ENCODE results near the gene HMCN2.

HMCN2 gene

GRCh38 chr9:130429831-130430230 lies 164.3 kb downstream of the HMCN2 start:
- no peak for TF ChIP-seq ZFX (IDR thresholded peaks at IDR 0.05)
- TF ChIP-seq CTCF (conservative IDR thresholded peaks at IDR 0.05) = no peak
- no peak overlapping the region for H3K27ac ChIP-seq

GRCh38 chr9:130430232-130430631 lies 164.7 kb downstream of the HMCN2 start:
- H3K27ac ChIP-seq = no peak overlapping the region
- TF ChIP-seq CTCF (conservative IDR thresholded peaks at IDR 0.05) (no peak), ZFX (IDR thresholded peaks at IDR 0.05) (no peak)

GRCh38 chr9:130430734-130431535 lies 165.4 kb downstream of the HMCN2 start:
- TF ChIP-seq CTCF (conservative IDR thresholded peaks at IDR 0.05) = no peak
- TF ChIP-seq ZFX (IDR thresholded peaks at IDR 0.05) = no peak
- H3K27ac ChIP-seq = no peak overlapping the region

GRCh38 chr9:130431536-130432303 lies 166.2 kb downstream of the HMCN2 start:
- TF ChIP-seq ZFX (IDR thresholded peaks at IDR 0.05) (no peak), CTCF (conservative IDR thresholded peaks at IDR 0.05) (no peak)
- H3K27ac ChIP-seq = no peak overlapping the region

GRCh38 chr9:130432362-130432761 lies 166.8 kb downstream of the HMCN2 start:
- TF ChIP-seq ZFX (IDR thresholded peaks at IDR 0.05) = no peak
- TF ChIP-seq CTCF (conservative IDR thresholded peaks at IDR 0.05) = no peak; the same call in 1 of the 2 replicates
- H3K27ac ChIP-seq = no peak overlapping the region

GRCh38 chr9:130432796-130433167 lies 167.2 kb downstream of the HMCN2 start:
- no peak overlapping the region for H3K27ac ChIP-seq
- TF ChIP-seq ZFX (IDR thresholded peaks at IDR 0.05) (no peak), CTCF (conservative IDR thresholded peaks at IDR 0.05) (no peak)
